Measurements from ENCODE around the gene MYLK4. TPM values are rescaled to one million over a fixed set of nuclear protein-coding genes. Genes with fewer than 3 reads are reported as not detected.

The MYLK4 gene
- total and polyA plus RNA-seq, 2 of the 13 experiments (the other 11 are each of a cell fraction or from before 2014, with no cell fraction given), result 0.26 to 0.29 TPM

GRCh38 chr6:2684766-2685754, 65.7 kb downstream of the MYLK4 start (continued):
- TF ChIP-seq ZBED4 (CRISPR knock-in tag; IDR thresholded peaks at IDR 0.05; ENCODE audit: borderline replicate concordance) (0 out of 2 replicates have a peak, but pooled peaks have one; percentile 26), HOMEZ (CRISPR knock-in tag; IDR thresholded peaks at IDR 0.05; ENCODE audit: low read depth) (0 out of 2 replicates have a peak, but pooled peaks have one; percentile 51), FOXA1 (IDR thresholded peaks at IDR 0.05) (no peak), FOXA1 (CRISPR knock-in tag; IDR thresholded peaks at IDR 0.05) (peak; percentile 64; the same call in 1 of the 2 replicates), ZNF883 (CRISPR knock-in tag; IDR thresholded peaks at IDR 0.05; ENCODE audit: not compliant biosample characterization) (peak; percentile 60), GATAD2A (CRISPR knock-in tag; IDR thresholded peaks at IDR 0.05) (0 out of 2 replicates have a peak, but pooled peaks have one; percentile 53), ZBTB38 (CRISPR knock-in tag; IDR thresholded peaks at IDR 0.05) (peak; percentile 91), SAP130 (CRISPR knock-in tag; IDR thresholded peaks at IDR 0.05; ENCODE audit: low read depth) (peak; percentile 16; the same call in 1 of the 2 replicates), FOXP4 (CRISPR knock-in tag; IDR thresholded peaks at IDR 0.05) (no peak), RARA (CRISPR knock-in tag; IDR thresholded peaks at IDR 0.05) (0 out of 2 replicates have a peak, but pooled peaks have one; percentile 23), ZFP36 (IDR thresholded peaks at IDR 0.05; ENCODE audit: borderline replicate concordance, low read depth, low read length, partially characterized antibody) (no peak), ZMAT3 (CRISPR knock-in tag; conservative IDR thresholded peaks at IDR 0.05) (0 out of 2 replicates have a peak, but pooled peaks have one; percentile 39), HNF4G (IDR thresholded peaks at IDR 0.05; ENCODE audit: borderline replicate concordance, low read depth, low read length) (0 out of 2 replicates have a peak, but pooled peaks have one; percentile 36), HNF4G (CRISPR knock-in tag; IDR thresholded peaks at IDR 0.05; ENCODE audit: borderline replicate concordance, low read depth) (no peak), MZF1 (CRISPR knock-in tag; IDR thresholded peaks at IDR 0.05; ENCODE audit: borderline replicate concordance) (no peak), SP140L (CRISPR knock-in tag; IDR thresholded peaks at IDR 0.05; ENCODE audit: borderline replicate concordance) (no peak), SKIL (CRISPR knock-in tag; IDR thresholded peaks at IDR 0.05; ENCODE audit: borderline replicate concordance) (no peak), NR2F1 (CRISPR knock-in tag; IDR thresholded peaks at IDR 0.05) (0 out of 4 replicates have a peak, but pooled peaks of 1 of the 2 experiments have one; percentile 24)

All from HepG2 (cell line).